Right cardiac atrium (tissue), 5 donors: ENCODE measurements around the gene CCDC61. TPM values are rescaled to one million over a fixed set of nuclear protein-coding genes. Genes with fewer than 3 reads are reported as not detected.
A peak's percentile ranks its signal among the peaks of the same experiment; 100 is the strongest.

ENCODE experiments used
- ATAC-seq, 2 donors: fragments of 200-7000 bp; cut with Tn5 transposase; one replicate each; pipeline versions ENCODE4 v1.8.0 to v1.9.1; 2020; ENCODE audit warnings: moderate library complexity in 2 of 2, mild to moderate bottlenecking in 1 of 2
- DNase-seq, 3 donors: peaks; one replicate each; pipeline ENCODE4 v3.0.0-alpha.2; 2020
- H3K27ac ChIP-seq: one replicate; pipeline ENCODE4 v1.5.1; 2013; ENCODE audit warnings: mild to moderate bottlenecking, low read length, control low read depth, moderate library complexity
- H3K27me3 ChIP-seq: one replicate; pipeline ENCODE4 v1.6.1; 2013; ENCODE audit not compliant: control insufficient read depth, insufficient read depth
- H3K4me1 ChIP-seq: one replicate; pipeline ENCODE4 v1.6.1; 2013; ENCODE audit warnings: low read length; ENCODE audit not compliant: control insufficient read depth, insufficient read depth
- H3K4me3 ChIP-seq: one replicate; pipeline ENCODE4 v1.5.1; 2013; ENCODE audit warnings: low read length, control low read depth
- H3K9me3 ChIP-seq: one replicate; pipeline ENCODE4 v1.6.1; 2013; ENCODE audit warnings: low read length; ENCODE audit not compliant: control insufficient read depth
- WGBS: extraction: QIAGEN DNeasy Blood & Tissue Kit; methylation state at CpG from one replicate; pipeline ENCODE4 v1.1.7; 2013; 5-methylcytosine and 5-hydroxymethylcytosine counted together
- intact Hi-C, 4 donors: fragments of 100-400 bp; cut with DNase I; formaldehyde crosslinking; loops; one replicate each; pipeline versions ENCODE4 v1.11.0 to v1.14.0; 2022 to 2023
- polyA plus RNA-seq: library from polyadenylated mRNA; stranded (reverse); fragments of 200-250 nt; gene quantifications from one replicate; pipeline ENCODE4 v1.2.3, GENCODE V29; 2013
- total RNA-seq, 4 donors: library from RNA; stranded (reverse); fragmentation: NEBNext Ultra II Directional; extraction: Animal tissue kit (Norgen Biotek cat#: 25700); gene quantifications; one replicate each; pipeline ENCODE4 v1.2.1, GENCODE V29; 2021
- donor health status: healthy with polysubstance abuse.
- donor health status: DM: no; HTN: yes; CAD: no.
- donor health status: DM: no; HTN: no; CAD: no.
- donor health status: DM: no; HTN: yes; CAD: no; lungs with severe emphysema.
- donor health status: DM: yes; HTN: yes; CAD: no.

Gene CCDC61
- total and polyA plus RNA-seq, 5 donors, result 7.1 to 12.7 (median 9.4) TPM

DNA sequence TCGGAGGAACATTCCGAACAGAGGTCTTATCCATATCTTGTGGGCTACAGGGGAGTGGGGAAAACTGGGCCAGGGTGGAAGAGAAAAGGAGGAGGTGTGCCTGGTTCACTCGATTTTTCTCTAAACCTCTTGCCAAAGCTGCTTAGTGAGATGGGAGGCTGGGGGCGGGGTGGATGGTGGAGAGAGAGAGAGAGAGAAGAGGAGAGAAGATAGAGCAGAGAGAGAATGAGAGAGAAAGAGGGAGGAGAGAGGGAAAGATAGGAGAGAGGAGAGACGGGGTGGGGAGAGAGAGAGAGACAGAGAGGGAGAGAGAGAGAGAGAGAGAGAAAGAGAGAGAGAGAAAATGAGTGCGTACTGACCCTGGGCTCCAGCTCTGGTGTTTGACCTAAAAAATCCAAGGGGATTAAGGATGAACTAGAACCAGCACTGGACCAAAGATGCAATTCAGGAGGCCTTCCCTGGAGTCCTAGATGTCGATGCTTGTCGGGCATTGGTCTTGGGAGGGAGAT, 35.7 kb upstream of the CCDC61 start:
- intact Hi-C loops, result no loop called here
- no peak overlapping the region for H3K4me3 ChIP-seq
- DNase-seq, result no peak
- H3K27me3 ChIP-seq, result no peaks in the 10 kb centered on the region
- H3K9me3 ChIP-seq, result no peaks in the 10 kb centered on the region
- 45% methylated on average over 8 of the region's 8 CpGs for WGBS
- no peak for ATAC-seq
- H3K4me1 ChIP-seq, result peaks cover 1% of the 10 kb centered on the region
- peak overlapping the region; percentile 38 for H3K27ac ChIP-seq

DNA sequence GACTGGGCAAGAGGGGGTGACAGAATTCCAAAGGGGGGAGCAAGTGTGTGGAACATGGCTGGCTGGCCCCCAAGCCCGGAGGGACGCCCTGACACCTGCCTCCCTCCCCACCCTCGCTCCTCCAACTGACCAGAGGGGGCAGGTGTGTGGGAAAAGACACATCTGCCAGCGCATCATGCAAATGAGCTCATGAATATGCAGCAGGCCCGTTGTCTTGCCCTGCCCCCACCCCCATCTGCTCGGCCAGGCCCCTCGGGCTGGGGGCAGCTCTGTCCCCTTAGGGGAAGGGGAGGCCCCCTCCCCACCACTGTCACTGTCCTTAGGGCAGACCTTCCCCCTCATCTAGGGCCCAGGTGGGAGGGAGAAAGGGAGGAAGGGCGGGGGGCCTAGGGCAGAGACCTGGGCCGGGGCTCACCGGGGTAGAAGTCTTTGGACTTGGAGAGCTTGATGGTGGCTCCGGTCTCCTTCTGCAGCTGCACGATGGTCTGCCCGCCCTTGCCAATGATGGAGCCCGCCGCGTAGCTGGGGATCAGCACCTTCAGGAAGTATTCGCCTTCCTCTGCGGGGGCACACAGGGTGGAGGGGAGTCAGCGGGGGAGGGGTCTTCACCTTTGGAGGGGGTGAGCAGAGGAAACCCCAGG, 34.6 kb upstream of the CCDC61 start:
- 19% methylated on average over 19 of the region's 19 CpGs for WGBS
- H3K4me1 ChIP-seq, result no peaks in the 10 kb centered on the region
- H3K27ac ChIP-seq, result no peak overlapping the region
- ATAC-seq (no peak), DNase-seq (no peak)
- intact Hi-C loops, result no loop called here
- H3K27me3 ChIP-seq, result no peaks in the 10 kb centered on the region
- H3K9me3 ChIP-seq, result no peaks in the 10 kb centered on the region
- no peak overlapping the region for H3K4me3 ChIP-seq

DNA sequence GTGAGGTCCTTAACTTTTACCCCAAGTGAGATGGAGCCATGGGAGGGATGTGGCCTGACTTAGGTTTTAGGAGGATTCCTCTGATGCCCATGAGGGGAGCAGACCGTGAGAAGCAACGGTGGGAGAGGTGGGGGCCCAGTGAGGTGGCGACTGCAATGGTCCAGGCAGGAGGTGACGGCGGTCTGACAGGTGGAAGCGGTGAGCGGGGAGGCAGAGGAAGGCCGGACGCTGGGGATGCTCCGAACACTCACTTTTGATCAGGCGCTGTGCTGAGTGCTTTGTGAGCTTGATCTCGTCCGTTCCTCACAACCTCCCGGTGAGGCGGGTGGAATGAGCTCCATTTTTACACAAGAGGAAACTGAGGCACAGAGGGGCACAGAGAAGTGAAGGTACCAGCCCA, 33.2 kb upstream of the CCDC61 start:
- Histone ChIP-seq H3K27me3 (no peaks in the 10 kb centered on the region), H3K4me1 (no peaks in the 10 kb centered on the region), H3K9me3 (no peaks in the 10 kb centered on the region), H3K4me3 (no peak overlapping the region), H3K27ac (no peak overlapping the region)
- intact Hi-C loops, result no loop called here
- ATAC-seq (no peak), DNase-seq (no peak)
- WGBS, result 86% methylated on average over 15 of the region's 15 CpGs

DNA sequence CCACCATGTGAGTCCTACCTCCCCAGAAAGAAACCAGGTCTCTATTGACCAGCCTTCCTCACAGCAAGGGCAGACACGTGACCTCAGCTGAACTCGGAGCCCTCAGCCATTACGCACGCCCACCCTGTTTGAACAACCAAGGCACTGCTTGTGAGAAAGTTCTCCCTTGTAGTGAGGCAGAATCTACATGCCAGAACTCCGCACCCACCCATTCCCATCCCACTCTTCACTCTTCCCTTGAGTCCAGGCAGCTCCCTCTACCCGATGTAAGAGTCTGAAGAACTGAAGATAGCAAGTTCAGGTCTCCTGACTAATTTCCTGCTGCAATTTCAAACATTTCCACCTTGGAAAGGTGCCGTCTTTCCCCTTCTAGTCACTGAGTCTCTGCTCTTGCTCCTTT, 28.0 kb upstream of the CCDC61 start:
- Histone ChIP-seq H3K4me1 (no peaks in the 10 kb centered on the region), H3K9me3 (no peaks in the 10 kb centered on the region), H3K27ac (no peak overlapping the region), H3K4me3 (no peak overlapping the region), H3K27me3 (no peaks in the 10 kb centered on the region)
- intact Hi-C loops, result no loop called here
- ATAC-seq (no peak), DNase-seq (no peak)
- 69% methylated on average over 7 of the region's 7 CpGs for WGBS

DNA sequence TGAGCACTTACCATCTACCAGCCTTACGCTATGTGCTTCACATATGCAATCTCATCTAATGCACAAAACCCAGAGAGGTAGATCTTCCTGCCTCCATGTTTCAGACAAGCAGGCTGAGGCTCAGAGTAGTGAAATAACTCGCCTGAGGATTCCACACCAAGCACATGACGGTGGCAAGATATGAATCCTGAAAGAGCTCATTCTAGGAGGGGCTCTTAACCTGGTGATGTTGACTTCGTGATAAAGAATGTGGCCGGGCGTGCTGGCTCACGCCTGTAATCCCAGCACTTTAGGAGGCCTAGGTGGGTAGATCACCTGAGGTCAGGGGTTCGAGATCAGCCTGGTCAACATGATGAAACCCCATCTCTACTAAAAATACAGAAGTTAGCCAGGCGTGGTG, 26.6 kb upstream of the CCDC61 start:
- H3K4me1 ChIP-seq, result no peaks in the 10 kb centered on the region
- no peak overlapping the region for H3K4me3 ChIP-seq
- ATAC-seq (no peak), DNase-seq (no peak)
- WGBS, result 72% methylated on average over 9 of the region's 9 CpGs
- H3K27me3 ChIP-seq, result no peaks in the 10 kb centered on the region
- intact Hi-C loops, result no loop called here
- no peak overlapping the region for H3K27ac ChIP-seq
- H3K9me3 ChIP-seq, result no peaks in the 10 kb centered on the region

DNA sequence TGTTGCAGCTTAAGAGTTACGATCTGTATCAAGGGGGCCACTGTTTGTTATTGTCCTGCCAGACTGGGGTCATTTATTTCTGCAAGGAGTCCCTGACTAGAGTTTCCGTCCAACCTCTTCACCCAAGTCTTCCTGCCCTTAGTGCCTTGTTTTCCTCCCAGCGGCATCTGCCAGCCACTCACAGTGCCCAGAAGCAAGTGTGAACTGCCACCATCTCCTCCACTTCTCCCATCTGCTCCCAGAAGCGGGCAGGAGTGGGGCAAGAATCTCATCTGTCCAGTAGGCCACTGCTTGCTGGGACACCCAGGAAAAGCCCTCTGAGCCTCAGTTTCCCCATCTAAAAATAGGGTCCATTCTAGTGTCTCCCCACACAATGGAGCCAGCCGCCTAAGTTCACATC, 25.6 kb upstream of the CCDC61 start:
- no peak overlapping the region for H3K27ac ChIP-seq
- 68% methylated on average over 5 of the region's 5 CpGs for WGBS
- intact Hi-C loops, result no loop called here

DNA sequence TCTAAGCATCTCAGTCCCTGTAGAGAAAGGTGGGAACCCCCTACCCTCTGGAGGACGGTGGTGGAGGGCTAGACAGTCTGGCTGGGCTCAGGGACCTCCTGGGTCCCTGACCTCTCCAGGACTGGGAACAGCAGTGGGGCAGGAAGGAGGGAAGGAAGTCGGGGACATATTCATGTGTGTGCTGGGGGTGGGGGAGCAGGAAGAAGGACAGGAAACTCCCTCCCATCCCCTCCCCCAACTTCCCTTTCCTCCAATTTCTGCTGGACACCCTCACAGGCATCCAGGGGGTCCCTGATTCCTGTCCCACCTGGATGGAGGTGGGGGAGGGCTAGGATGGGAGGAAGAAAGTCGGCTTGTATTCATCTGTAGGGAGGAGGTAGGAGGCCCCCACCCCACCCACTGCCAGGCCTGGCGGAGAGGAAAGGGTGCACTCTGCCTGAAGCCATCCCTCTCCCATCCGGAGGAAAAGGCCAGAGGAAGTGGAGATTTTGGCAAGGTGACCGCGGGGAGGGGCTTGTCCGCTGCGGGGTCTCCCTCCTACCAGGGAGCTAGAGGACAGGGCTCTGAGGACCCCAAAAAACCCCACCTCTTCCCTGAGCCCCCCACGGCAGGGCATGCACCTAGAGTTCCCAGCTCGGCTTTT, 23.9 kb upstream of the CCDC61 start:
- Histone ChIP-seq H3K27me3 (no peaks in the 10 kb centered on the region), H3K4me1 (no peaks in the 10 kb centered on the region), H3K27ac (peak overlapping the region; percentile 38), H3K4me3 (peak overlapping the region; percentile 8), H3K9me3 (no peaks in the 10 kb centered on the region)
- WGBS, result 6% methylated on average over 11 of the region's 11 CpGs
- DNase-seq, result peak in 1 of 3 donors; percentile 75
- intact Hi-C loops, result no loop called here
- ATAC-seq, result peak; percentile 15 to 69

More for the DNA sequence above, 25.6 kb upstream of the CCDC61 start:
- no peaks in the 10 kb centered on the region for H3K27me3 ChIP-seq
- ATAC-seq (no peak), DNase-seq (no peak)
- H3K4me1 ChIP-seq, result no peaks in the 10 kb centered on the region
- no peaks in the 10 kb centered on the region for H3K9me3 ChIP-seq
- H3K4me3 ChIP-seq, result no peak overlapping the region

DNA sequence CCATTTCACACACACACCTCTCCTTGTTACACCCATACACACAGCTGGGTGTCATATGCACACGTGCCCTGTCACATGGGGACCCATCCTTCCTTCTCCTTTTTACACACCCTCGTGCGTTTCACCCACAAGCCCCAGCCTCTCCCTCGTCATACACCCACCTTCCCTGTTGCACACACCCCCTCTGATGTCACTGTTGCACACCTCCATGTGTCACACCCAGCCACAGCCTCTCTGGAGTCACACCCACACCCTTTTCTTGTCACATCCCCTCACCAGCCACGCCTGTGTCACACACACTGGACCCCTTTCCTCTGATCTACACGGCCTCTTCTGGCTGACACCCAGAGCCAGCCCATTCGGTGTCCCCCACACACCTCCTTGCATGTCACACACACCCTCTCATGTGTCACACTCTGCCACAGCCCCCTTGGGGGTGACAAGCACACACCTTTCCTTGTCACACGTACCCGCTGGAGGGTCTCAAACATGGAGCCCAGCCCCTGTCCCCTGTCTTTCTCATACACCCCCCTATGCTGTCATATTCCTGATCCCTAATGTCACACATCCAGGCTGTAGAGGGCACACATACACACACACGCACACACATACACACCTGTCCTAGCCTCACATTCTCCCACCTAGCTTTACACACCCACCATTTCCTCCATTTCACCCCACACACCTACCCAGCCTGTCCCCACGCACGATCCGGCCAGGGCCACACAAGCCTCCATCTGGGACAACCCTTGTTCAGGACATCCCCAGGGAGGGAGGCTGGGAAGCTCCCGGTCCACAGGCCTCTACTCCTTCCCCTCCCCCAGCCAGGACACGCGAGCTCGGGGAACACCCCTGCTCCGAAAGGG, 23.0 kb upstream of the CCDC61 start:
- WGBS, result 15% methylated on average over 18 of the region's 18 CpGs
- Histone ChIP-seq H3K4me3 (peak overlapping the region; percentile 75), H3K27me3 (no peaks in the 10 kb centered on the region), H3K27ac (peak overlapping the region; percentile 38), H3K4me1 (no peaks in the 10 kb centered on the region), H3K9me3 (no peaks in the 10 kb centered on the region)
- intact Hi-C loops, result no loop called here
- DNase-seq (peak in 1 of 3 donors; percentile 54), ATAC-seq (peak; percentile 23 to 53)

DNA sequence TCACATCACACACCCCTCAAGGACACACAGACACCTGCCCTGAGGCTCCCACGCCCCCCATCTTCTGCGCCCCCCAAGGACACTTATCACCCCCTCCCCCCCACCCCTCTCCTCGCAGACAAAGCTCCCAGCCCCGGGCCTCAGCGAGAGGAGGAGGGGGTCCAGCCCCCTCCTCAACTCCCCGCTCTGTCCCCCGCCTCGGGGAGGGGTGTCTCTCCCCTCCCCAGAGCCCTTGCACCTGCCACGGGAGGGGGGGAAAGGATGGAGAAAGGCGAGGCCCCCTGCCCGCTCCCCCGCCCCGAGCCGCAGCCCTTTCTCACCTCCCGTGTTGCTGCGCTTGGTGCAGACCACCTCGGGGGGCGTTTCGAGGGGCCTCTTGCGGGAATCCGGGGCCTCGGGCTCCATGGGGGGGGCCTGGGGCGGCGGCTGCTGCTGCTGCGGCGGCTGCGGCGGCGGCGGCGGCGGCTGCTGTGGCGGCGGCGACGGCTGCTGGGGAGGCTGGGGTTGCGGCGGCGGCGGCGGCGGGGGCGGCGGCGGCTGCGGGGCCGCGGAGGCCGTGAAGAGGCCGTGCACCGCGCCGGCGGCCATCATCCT, 22.2 kb upstream of the CCDC61 start:
- 1% methylated on average over 54 of the region's 54 CpGs for WGBS
- ATAC-seq (no peak), DNase-seq (no peak)
- H3K27ac ChIP-seq, result no peak overlapping the region
- H3K9me3 ChIP-seq, result no peaks in the 10 kb centered on the region
- no peaks in the 10 kb centered on the region for H3K4me1 ChIP-seq
- H3K27me3 ChIP-seq, result no peaks in the 10 kb centered on the region
- intact Hi-C loops, result no loop called here
- peak overlapping the region; percentile 75 for H3K4me3 ChIP-seq

DNA sequence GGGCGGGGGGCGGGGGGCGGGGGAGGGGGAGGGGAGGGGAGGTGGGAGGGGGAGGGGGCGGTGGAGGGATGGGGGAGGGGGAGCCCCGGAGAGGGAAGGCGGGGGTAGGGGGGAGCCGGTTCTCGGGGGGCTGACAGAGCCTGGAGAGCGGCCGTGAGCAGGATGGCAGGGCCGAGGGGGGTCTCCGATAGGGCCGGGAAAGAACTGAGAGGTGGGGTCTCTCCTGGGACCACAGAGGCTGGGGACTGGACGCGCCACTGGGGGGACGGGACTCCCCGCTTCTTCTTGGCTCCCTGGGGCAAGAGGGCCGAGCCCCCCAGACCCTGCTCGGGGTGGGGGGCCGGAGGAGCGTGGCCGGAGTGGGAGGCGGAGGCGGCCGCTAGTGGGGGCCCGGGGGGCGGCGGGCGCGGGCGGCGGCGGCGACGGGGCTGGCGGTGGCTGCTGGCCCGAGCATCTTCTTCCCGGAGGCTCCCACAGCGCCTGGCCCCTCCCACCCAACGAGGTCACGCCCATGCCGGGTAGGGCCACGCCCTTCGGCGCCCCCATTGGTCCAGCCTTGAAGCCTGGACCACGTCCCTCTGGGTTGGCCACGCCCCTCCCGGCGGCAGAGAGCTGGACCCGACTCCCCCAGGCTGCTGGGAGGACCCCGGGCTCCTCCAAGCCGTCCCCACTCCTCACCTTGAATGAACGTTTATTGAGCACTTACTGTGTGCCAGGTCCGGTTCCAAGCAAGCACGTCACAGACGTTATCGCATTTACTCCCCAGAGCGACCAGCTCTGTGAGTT, 21.5 kb upstream of the CCDC61 start, which contains the start of gene NOVA2:
TSS of gene NOVA2 (minus strand) at position 313 of the 786 bp plus-strand sequence. CDS start 514 bp downstream, outside the sequence.
- H3K4me1 ChIP-seq, result no peaks in the 10 kb centered on the region
- no peaks in the 10 kb centered on the region for H3K27me3 ChIP-seq
- H3K27ac ChIP-seq, result peak within 1 kb of the TSS; percentile 78
- H3K4me3 ChIP-seq, result peak within 1 kb of the TSS; percentile 75
- WGBS, result 4% methylated on average over 54 of the region's 58 CpGs
- ATAC-seq (peak; percentile 85 to 88), DNase-seq (peak; percentile 84 to 92 (median 91))
- intact Hi-C loops, result no loop called here
- H3K9me3 ChIP-seq, result no peaks in the 10 kb centered on the region
